Glomerular visceral epithelial cell (primary cell): Measurements from ENCODE around the gene INS.
"Not testable (repeated sequence)": the region's sequence is repeated elsewhere in the genome, so short reads cannot be mapped to it uniquely, and the experiment has no call there.

Experiments used
- DNase-seq: peaks from one replicate; pipeline ENCODE4 v3.0.0-alpha.2; 2016; ENCODE audit errors: extremely low spot score

INS gene

DNA sequence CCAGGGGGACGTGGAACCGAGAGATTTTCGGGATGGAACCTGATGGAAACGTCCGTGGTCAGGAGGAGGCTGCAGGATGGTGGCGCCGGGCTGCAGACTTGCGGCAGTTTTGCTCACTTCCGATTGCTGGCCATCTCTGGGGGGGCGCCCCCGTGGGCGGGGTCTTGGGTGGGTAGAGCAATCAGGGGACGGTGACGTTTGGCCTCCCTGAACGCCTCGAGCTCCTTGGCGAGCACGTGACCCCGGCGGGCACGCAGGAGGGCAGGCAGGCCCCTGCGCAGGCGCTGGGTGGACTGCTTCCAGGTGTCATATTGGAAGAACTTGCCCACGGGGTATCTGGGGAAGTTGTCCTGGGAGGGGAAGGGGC lies 28.2 kb downstream of the INS start:
- no peak for DNase-seq

GRCh38 chr11:2132246-2132645 lies 28.8 kb downstream of the INS start:
- DNase-seq, result no peak

- no peak for DNase-seq
Observed at GRCh38 chr11:2131371-2132236, 29.4 kb downstream of the INS start.

DNA sequence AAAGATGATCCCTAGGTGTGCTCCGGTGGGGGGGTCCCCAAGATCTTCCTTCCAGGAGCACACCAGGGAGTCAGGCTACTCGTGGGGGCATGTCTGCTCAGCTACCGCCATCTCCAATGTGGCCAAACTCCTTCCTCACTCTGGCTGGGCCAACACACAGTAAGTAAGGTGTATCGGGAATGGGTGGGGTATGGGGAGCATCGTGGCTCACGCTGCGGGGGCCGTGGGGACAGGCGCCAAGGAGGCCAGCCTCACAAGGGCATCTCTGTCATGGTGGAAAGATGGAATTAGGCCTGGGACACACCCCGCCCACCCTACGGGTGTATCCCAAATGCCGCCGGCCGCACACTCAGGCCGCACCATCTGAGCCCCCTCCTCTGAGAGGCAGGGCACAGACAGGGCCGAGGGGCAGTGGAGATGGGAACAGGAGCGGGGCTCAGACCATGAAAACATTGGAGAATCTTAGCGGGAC lies 30.1 kb downstream of the INS start:
- DNase-seq, result no peak

- no peak for DNase-seq
Observed at GRCh38 chr11:2129699-2130366, 31.2 kb downstream of the INS start.

- no peak for DNase-seq
Observed at GRCh38 chr11:2129308-2129698, 31.7 kb downstream of the INS start.

GRCh38 chr11:2128511-2129307 lies 32.3 kb downstream of the INS start:
- no peak for DNase-seq

- DNase-seq, result no peak
Observed at GRCh38 chr11:2128130-2128510, 32.9 kb downstream of the INS start.

GRCh38 chr11:2127482-2128129 lies 33.4 kb downstream of the INS start:
- DNase-seq, result no peak

- DNase-seq, result no peak
Observed at GRCh38 chr11:2126520-2127085, 34.4 kb downstream of the INS start.

- DNase-seq, result not testable (repeated sequence)
Observed at GRCh38 chr11:2124736-2125484, 36.1 kb downstream of the INS start.

GRCh38 chr11:2123628-2123960 lies 37.4 kb downstream of the INS start:
- no peak for DNase-seq

DNA sequence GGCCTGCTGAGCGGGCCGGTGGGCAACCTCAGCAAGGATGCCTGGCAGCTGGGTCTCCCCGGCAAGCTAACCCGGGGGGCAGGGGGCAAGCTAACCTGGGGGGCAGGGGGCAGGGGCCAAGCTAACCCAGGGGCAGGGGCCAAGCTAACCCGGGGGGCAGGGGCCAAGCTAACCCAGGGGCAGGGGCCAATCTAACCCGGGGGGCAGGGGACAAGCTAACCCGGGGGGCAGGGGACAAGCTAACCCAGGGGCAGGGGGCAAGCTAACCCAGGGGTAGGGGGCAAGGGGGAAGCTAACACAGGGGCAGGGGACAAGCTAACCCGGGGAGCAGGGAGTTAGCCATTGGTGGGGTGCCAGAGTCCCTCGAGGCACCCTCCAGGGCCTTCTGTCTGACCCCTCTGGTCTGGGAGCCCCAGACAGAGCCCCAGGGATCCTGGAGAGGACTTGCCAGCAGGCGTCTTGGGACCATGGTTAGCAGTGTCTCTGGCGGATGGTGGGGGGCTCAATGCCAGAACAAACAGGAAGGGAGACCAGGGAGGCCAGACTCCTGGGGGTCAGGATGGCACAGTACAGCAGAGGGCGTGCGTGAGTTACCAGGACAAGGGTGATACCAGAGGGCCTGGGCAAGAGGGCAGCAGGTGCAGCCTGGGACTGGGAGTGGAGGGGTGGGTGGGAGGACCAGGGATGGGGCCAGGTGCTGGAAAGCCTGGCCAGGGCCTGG lies 37.9 kb downstream of the INS start:
- DNase-seq, result no peak

GRCh38 chr11:2122222-2122906 lies 38.6 kb downstream of the INS start:
- no peak for DNase-seq

DNA sequence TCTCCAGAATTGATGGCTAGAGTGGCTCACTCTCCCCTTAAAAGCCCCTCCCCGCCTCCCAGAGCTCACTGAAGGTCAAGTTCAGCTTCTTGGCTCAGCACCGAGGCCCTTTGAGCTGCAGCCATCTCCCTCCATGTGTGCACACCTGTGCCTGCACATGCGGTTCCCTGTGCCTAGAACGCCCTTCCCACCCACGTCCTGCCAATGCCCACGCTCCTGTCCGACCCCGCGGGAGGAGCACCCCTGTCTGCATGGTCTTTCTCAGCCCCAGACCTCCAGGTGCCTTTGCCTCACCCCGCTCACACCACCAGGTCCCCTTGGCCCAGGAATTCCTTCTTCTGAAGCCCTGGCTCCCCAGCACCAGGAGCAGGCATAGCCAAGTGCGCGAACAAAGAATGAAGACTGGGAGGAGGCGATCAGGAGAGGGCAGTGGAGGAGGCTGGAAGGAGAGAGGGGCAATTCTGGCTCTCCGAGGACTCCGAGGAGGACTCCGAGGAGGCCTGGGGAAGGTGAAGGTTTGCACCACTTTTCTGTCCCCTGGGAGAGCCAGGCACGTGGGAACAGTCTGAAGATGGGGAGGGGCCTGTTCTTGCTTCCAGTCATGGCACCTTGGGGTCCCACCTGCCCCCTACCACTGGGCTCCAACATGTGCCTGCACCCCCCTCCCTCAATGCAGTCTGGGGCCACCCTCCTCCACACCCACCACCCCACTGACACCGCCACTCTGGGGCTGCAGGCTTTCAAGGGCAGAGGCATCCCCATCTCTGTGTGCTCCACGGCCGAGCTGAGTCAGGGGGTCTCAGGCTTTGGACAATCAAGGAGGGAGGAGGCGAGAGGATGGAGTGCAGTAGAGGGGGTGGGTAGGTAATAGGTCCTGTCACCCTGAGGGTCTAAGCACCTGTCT lies 39.5 kb downstream of the INS start:
- DNase-seq, result no peak

DNA sequence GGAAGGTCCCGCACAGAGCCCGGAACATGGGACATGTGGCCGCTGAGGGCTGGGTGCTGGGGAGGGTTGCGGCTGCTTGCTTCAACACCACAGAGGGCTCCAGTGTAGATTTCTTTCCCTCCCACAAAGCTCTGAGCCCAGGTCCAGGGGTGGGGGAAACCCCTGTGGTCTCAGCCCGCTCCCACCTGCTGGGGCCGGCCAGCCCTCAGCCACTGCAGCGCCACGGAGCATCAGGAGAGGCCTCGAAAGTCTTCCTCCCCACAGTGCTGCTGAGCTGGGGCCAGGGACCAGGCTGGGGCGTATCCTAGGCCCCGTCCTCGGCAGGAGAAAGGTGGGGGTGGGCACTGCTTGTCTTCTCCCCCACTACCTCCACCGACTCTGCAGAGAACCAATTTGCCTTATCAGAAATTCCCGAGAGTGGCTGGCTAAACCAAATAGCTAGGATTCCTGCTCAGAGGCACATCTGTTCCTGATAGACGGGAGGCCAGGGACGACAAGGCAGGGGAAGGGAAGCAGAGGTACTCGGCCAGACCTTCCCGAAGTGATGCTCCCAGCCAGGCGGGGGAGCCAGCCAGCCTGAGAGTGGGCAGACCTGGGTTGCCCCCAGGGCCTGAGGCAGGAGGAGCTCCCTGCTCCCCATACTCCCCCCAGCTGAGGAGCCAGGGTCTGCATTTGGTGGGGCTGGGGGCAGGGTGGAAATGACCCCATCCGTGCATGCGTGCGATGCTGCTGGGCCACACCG lies 40.5 kb downstream of the INS start:
- DNase-seq, result no peak

DNA sequence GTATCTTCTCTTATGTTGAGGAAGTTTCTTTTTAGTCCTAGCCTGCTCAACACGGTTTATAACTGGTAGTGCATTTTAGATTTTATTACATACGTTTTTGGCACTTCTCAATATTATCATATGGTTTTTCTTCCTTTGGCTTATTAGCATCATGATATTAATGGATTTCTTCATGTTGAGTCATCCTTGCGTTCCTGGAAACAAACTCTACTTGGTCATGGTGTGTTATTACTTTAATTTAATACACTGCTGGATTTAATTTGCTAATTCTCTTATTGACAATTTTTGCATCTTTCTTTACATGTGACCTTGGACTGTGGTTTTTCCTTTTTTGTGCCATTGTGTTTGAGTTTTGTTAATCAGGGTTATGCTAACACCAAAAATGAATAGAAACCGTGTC lies 42.3 kb downstream of the INS start:
- no peak for DNase-seq

DNA sequence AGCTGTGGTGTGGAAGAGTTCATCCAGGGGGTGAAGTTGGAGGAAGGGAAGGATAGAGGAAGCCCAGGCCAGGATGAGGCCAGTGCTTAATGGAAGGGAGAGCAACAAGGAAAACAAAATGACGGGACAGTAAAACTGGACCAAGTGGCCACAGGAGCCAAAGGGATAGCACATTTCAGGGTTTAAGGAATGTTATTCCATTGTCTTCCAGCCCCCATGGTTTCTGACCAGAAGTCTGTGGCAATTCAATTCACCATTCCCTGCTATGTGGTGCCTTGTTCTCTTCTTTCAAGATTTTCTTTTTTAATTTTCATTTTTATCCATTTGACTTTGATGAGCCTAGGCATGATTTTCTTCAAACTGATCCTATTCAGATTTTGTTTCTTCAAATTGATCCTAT lies 44.3 kb downstream of the INS start:
- no peak for DNase-seq
